Nephron progenitor cell (in vitro differentiated cells): ENCODE results near the gene DCAF10.

Experiments used
- DNase-seq: peaks from one replicate; pipeline ENCODE4 v3.0.0; 2021
- H3K27ac Mint-ChIP-seq: 2 replicates; pipeline ENCODE4 v1.8.0; 2021; ENCODE audit warnings: mild to moderate bottlenecking, moderate library complexity, mixed read lengths
- H3K27me3 Mint-ChIP-seq: 2 replicates; pipeline ENCODE4 v1.8.0; 2021; ENCODE audit warnings: mild to moderate bottlenecking, low read depth, mixed read lengths; ENCODE audit not compliant: poor library complexity
- H3K36me3 Mint-ChIP-seq: 2 replicates; pipeline ENCODE4 v1.8.0; 2021; ENCODE audit warnings: low read depth, mixed read lengths
- H3K4me1 Mint-ChIP-seq: 2 replicates; pipeline ENCODE4 v1.8.0; 2021; ENCODE audit warnings: mixed read lengths
- H3K4me3 Mint-ChIP-seq: 2 replicates; pipeline ENCODE4 v1.8.0; 2021; ENCODE audit warnings: mild to moderate bottlenecking, moderate library complexity, mixed read lengths
- H3K9me3 Mint-ChIP-seq: 2 replicates; pipeline ENCODE4 v1.8.0; 2021; ENCODE audit warnings: mild to moderate bottlenecking, moderate library complexity, mixed read lengths
- TF ChIP-seq, protein P1 (sequence below): fragments of 200-600 bp; sonication (generic); IDR thresholded peaks from 2 replicates; pipeline ENCODE4 v1.5.0; 2021; ENCODE audit warnings: antibody characterized with exemption

DCAF10 gene

DNA sequence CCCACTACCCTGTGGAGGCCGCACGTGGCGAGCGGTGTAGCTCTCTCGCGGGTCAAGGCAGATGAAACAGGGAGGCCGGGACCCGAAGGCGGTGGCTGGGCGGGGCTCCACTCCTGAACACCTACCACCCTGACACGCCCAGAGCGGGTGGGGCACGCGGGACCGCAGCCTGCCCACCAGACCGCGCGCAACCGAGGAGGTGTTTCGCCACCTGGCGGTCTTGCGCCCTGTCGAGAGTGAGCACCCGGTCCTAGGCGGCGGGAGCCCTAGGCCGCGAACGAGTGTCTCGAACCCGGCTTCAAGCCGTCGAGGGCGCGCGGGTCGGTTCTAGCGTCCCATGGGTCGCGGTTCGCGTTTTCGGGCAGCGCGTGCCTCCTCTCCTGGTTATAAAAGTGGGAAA is 13.5 kb upstream of the DCAF10 start:
- H3K27ac Mint-ChIP-seq: no peak overlapping the region
- peaks cover 12% of the 10 kb centered on the region for H3K36me3 Mint-ChIP-seq
- H3K27me3 Mint-ChIP-seq: peaks cover 30% of the 10 kb centered on the region
- H3K4me3 Mint-ChIP-seq: no peak overlapping the region
- DNase-seq: no peak
- peaks cover 6% of the 10 kb centered on the region for H3K9me3 Mint-ChIP-seq
- TF ChIP-seq, protein P1, sequence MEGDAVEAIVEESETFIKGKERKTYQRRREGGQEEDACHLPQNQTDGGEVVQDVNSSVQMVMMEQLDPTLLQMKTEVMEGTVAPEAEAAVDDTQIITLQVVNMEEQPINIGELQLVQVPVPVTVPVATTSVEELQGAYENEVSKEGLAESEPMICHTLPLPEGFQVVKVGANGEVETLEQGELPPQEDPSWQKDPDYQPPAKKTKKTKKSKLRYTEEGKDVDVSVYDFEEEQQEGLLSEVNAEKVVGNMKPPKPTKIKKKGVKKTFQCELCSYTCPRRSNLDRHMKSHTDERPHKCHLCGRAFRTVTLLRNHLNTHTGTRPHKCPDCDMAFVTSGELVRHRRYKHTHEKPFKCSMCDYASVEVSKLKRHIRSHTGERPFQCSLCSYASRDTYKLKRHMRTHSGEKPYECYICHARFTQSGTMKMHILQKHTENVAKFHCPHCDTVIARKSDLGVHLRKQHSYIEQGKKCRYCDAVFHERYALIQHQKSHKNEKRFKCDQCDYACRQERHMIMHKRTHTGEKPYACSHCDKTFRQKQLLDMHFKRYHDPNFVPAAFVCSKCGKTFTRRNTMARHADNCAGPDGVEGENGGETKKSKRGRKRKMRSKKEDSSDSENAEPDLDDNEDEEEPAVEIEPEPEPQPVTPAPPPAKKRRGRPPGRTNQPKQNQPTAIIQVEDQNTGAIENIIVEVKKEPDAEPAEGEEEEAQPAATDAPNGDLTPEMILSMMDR: no peak
- peaks cover 36% of the 10 kb centered on the region for H3K4me1 Mint-ChIP-seq

DNA sequence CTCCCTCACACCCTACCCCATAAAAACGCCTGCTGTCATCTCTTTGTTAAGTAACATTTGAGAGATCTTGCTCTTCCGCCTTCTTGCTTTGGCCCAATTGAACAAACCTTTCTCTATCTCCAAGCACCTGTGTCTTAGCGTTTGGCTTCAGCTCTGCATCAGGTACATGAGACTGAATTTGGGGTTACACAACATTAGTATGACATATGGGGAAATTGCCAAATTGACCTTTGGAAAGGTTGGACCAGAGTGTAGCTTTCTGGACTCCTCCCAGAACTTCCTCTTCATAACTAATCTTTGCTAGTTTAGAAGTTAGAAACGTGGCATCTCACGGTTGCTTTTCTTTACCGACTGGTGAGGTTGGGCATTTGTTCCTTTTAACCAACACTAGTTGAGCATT is 12.3 kb upstream of the DCAF10 start:
- H3K27ac Mint-ChIP-seq: no peak overlapping the region
- H3K9me3 Mint-ChIP-seq: peaks cover 6% of the 10 kb centered on the region
- H3K27me3 Mint-ChIP-seq: peaks cover 36% of the 10 kb centered on the region
- no peaks in the 10 kb centered on the region for H3K36me3 Mint-ChIP-seq
- DNase-seq: no peak
- TF ChIP-seq, protein P1: no peak
- peaks cover 24% of the 10 kb centered on the region for H3K4me1 Mint-ChIP-seq
- no peak overlapping the region for H3K4me3 Mint-ChIP-seq

DNA sequence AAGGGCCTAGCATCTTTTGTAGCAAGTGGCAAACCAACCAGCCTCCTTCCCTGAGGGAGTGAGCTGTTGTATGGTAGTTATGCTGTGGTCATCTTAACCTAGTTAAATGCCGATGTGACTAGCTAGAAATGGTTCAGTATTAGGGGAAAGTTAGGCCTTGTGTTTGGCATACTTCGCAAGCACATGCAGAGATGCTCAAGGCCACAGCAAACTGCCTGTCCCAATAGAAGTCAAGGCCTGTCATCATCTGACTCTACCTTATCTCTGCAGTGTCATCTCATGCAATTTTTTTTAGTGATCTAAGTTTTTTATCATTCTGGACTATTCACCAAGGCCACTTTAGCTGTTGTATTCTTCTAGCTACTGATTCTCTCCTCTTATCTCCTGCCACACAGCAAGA is 10.5 kb upstream of the DCAF10 start:
- Mint-ChIP-seq H3K27me3 (peaks cover 47% of the 10 kb centered on the region), H3K4me3 (no peak overlapping the region), H3K27ac (no peak overlapping the region), H3K9me3 (peaks cover 6% of the 10 kb centered on the region), H3K4me1 (peaks cover 8% of the 10 kb centered on the region), H3K36me3 (no peaks in the 10 kb centered on the region)
- DNase-seq: no peak
- TF ChIP-seq, protein P1: no peak

DNA sequence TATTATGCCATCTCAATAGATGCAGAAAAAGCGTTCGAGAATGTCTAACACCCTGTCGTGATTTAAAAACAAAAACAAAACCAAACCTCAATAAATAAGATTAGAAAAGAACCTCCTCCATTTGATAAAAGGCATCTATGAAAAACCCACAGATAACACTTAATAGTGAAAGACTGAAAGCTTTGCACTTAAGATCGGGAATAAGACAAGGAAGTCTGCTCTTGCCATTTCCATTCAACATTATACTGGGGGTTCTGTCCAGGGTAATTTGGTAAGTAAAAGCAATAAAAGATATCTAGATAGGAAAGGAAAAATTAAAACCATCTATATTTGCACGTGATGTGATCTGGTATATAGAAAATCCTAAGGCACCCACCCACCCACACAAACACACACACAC is 8.5 kb upstream of the DCAF10 start:
- no peaks in the 10 kb centered on the region for H3K36me3 Mint-ChIP-seq
- peaks cover 6% of the 10 kb centered on the region for H3K9me3 Mint-ChIP-seq
- TF ChIP-seq, protein P1: no peak
- H3K27me3 Mint-ChIP-seq: peaks cover 60% of the 10 kb centered on the region
- no peak overlapping the region for H3K27ac Mint-ChIP-seq
- H3K4me1 Mint-ChIP-seq: no peaks in the 10 kb centered on the region
- H3K4me3 Mint-ChIP-seq: no peak overlapping the region
- no peak for DNase-seq

DNA sequence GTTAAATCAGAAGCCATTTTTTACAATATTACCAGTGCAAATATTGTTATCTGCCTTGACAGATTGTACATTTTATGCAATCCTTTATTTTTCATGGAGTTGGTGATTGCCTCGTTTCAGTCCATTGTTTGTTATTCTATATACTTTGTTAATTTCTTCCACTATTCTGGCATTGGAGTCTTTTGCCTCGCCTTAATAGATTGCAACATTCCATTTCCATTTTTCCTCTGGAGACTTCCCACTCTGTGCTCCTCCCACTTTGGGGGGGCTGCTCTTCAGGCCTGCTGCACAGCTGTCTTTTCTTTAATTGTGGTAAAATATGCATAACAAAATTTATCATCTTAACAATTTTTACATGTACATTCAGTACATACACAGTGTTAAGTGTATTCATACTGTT is 4.4 kb upstream of the DCAF10 start:
- TF ChIP-seq, protein P1: no peak

DNA sequence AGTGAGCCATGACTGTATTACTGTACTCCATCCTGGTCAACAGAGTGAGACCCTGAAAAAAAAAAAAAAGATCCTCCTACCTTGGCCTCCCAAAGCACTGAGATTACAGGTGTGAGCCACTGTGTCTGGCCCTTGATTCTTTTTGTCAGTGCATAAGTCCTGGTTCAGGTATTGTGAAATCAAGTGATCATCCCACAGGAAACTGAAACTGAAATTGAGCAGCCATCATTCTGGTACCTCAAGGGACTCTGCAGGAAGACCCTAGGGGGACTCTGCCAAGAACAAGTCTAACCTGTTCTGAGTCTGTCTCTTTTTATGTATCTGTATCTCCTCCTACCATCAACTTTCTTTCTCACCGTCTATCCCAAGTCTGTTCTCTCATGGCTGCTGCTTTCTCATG is 1.9 kb upstream of the DCAF10 start:
- Mint-ChIP-seq H3K4me1 (peaks cover 28% of the 10 kb centered on the region), H3K36me3 (no peaks in the 10 kb centered on the region), H3K4me3 (no peak overlapping the region), H3K9me3 (no peaks in the 10 kb centered on the region), H3K27me3 (peaks cover 31% of the 10 kb centered on the region), H3K27ac (no peak overlapping the region)
- TF ChIP-seq, protein P1: no peak
- no peak for DNase-seq

More for the DNA sequence above, 4.4 kb upstream of the DCAF10 start:
- Mint-ChIP-seq H3K36me3 (no peaks in the 10 kb centered on the region), H3K27me3 (peaks cover 46% of the 10 kb centered on the region), H3K4me3 (no peak overlapping the region), H3K27ac (peak overlapping the region; percentile 4), H3K4me1 (peaks cover 8% of the 10 kb centered on the region), H3K9me3 (peaks cover 2% of the 10 kb centered on the region)
- DNase-seq: no peak
